Activated CD8-positive, alpha-beta T cell treated with anti-CD3 and anti-CD28 coated beads for 36 hours (primary cell): ENCODE measurements around the gene PRR18. TPM values are rescaled to one million over a fixed set of nuclear protein-coding genes. Genes with fewer than 3 reads are reported as not detected.

Experiments used
- ATAC-seq: fragments of 200-7000 bp; cut with Tn5 transposase; one replicate; pipeline ENCODE4 v1.10.0; 2021; ENCODE audit warnings: mild to moderate bottlenecking, moderate library complexity
- CTCF ChIA-PET: fragments of 350-600 bp; sonication (Branson Sonifier 250); formaldehyde crosslinking; loops from one replicate; lab custom pipeline; 2021; ENCODE audit warnings: antibody characterized with exemption; lab: Charles Lee
- POLR2A ChIA-PET: fragments of 350-600 bp; sonication (Branson Sonifier 250); formaldehyde crosslinking; loops from one replicate; lab custom pipeline; 2021; ENCODE audit warnings: antibody characterized with exemption; lab: Charles Lee
- DNase-seq: peaks from one replicate; pipeline ENCODE4 v3.0.0-alpha.2; 2020
- H3K27ac Mint-ChIP-seq: one replicate; pipeline ENCODE4 v1.8.0; 2021; ENCODE audit warnings: mild to moderate bottlenecking, mixed read lengths
- H3K27me3 Mint-ChIP-seq: one replicate; pipeline ENCODE4 v1.8.0; 2021; ENCODE audit warnings: mixed read lengths
- H3K36me3 Mint-ChIP-seq: one replicate; pipeline ENCODE4 v1.8.0; 2021; ENCODE audit warnings: low read depth, mixed read lengths
- H3K4me1 Mint-ChIP-seq: one replicate; pipeline ENCODE4 v1.8.0; 2021; ENCODE audit warnings: low read depth, mixed read lengths
- H3K4me3 Mint-ChIP-seq: one replicate; pipeline ENCODE4 v1.8.0; 2021; ENCODE audit warnings: mild to moderate bottlenecking, moderate library complexity, mixed read lengths
- H3K9me3 Mint-ChIP-seq: one replicate; pipeline ENCODE4 v1.8.0; 2021; ENCODE audit warnings: mixed read lengths
- CTCF ChIP-seq: fragments of 200-600 bp; IDR thresholded peaks from one replicate; pipeline ENCODE4 v1.8.0; 2022; ENCODE audit warnings: antibody characterized with exemption, mild to moderate bottlenecking
- intact Hi-C: fragments of 100-400 bp; cut with micrococcal nuclease; formaldehyde crosslinking; loops from one replicate; pipeline ENCODE4 v1.10.0; 2022
- total RNA-seq, 2 experiments: library from RNA; stranded (reverse); gene quantifications; one replicate each; pipeline ENCODE4 v1.2.3, GENCODE V29; 2021

The PRR18 gene
- total RNA-seq, 2 experiments from 2014 or later, result 0.23 to 0.27 TPM

GRCh38 chr6:166307082-166308032 is 835 bp downstream of the PRR18 start:
- POLR2A ChIA-PET, result no interaction called here

GRCh38 chr6:166306378-166307081 is 1.7 kb downstream of the PRR18 start:
- H3K27ac Mint-ChIP-seq, result no peak overlapping the region
- DNase-seq (no peak), ATAC-seq (no peak)
- POLR2A ChIA-PET, result no interaction called here
- H3K9me3 Mint-ChIP-seq, result no peaks in the 10 kb centered on the region
- no peaks in the 10 kb centered on the region for H3K4me1 Mint-ChIP-seq
- TF ChIP-seq CTCF, result no peak
- intact Hi-C loops, result no loop called here
- no peaks in the 10 kb centered on the region for H3K36me3 Mint-ChIP-seq
- peaks cover 40% of the 10 kb centered on the region for H3K27me3 Mint-ChIP-seq
- peak overlapping the region; percentile 31 for H3K4me3 Mint-ChIP-seq
- CTCF ChIA-PET, result interaction anchor here (1.0 to 2.0 kb wide), 2 partner anchors 75 to 93 kb away, joined by 3 to 10 read pairs; no protein-coding TSS in a partner anchor

More at GRCh38 chr6:166307082-166308032, 835 bp downstream of the PRR18 start:
- CTCF ChIA-PET, result interaction anchor here (0.9 to 2.5 kb wide), 3 partner anchors 13 to 92 kb away, joined by 3 to 10 read pairs (median 5); no protein-coding TSS in a partner anchor
- no peaks in the 10 kb centered on the region for H3K4me1 Mint-ChIP-seq
- H3K9me3 Mint-ChIP-seq, result no peaks in the 10 kb centered on the region
- ATAC-seq (peak; percentile 61), DNase-seq (no peak)
- H3K4me3 Mint-ChIP-seq, result peak overlapping the region; percentile 31
- peaks cover 38% of the 10 kb centered on the region for H3K27me3 Mint-ChIP-seq
- H3K27ac Mint-ChIP-seq, result no peak overlapping the region
- TF ChIP-seq CTCF, result no peak
- intact Hi-C loops, result no loop called here
- no peaks in the 10 kb centered on the region for H3K36me3 Mint-ChIP-seq

GRCh38 chr6:166305562-166306117 is 2.6 kb downstream of the PRR18 start:
- TF ChIP-seq CTCF, result no peak
- CTCF ChIA-PET, result interaction anchor here (0.6 to 2.0 kb wide), 3 partner anchors 30 to 94 kb away, joined by 3 to 10 read pairs (median 3); no protein-coding TSS in a partner anchor
- Mint-ChIP-seq H3K27me3 (peaks cover 40% of the 10 kb centered on the region), H3K36me3 (no peaks in the 10 kb centered on the region), H3K4me3 (no peak overlapping the region), H3K9me3 (no peaks in the 10 kb centered on the region), H3K4me1 (no peaks in the 10 kb centered on the region), H3K27ac (no peak overlapping the region)
- ATAC-seq, result no peak
- no peak for DNase-seq
- POLR2A ChIA-PET, result no interaction called here
- intact Hi-C loops, result no loop called here

GRCh38 chr6:166304106-166304505 is 4.1 kb downstream of the PRR18 start:
- Mint-ChIP-seq H3K4me3 (no peak overlapping the region), H3K27ac (no peak overlapping the region), H3K9me3 (no peaks in the 10 kb centered on the region), H3K36me3 (no peaks in the 10 kb centered on the region), H3K27me3 (peaks cover 33% of the 10 kb centered on the region), H3K4me1 (no peaks in the 10 kb centered on the region)
- no peak for TF ChIP-seq CTCF
- no peak for ATAC-seq
- ChIA-PET POLR2A (no interaction called here), CTCF (interaction anchor here (1.1 to 2.7 kb wide), 3 partner anchors 9 to 96 kb away, joined by 3 to 13 read pairs (median 3); no protein-coding TSS in a partner anchor)
- intact Hi-C loops, result no loop called here
- DNase-seq, result no peak
